H1 (cell line): ENCODE results near the gene TRIM7. TPM values are rescaled to one million over a fixed set of nuclear protein-coding genes. Genes with fewer than 3 reads are reported as not detected.

Experiments
- CTCF ChIA-PET: fragments of 300-600 bp; sonication (Branson Sonifier 250); formaldehyde crosslinking; loops from one replicate; lab custom pipeline; 2021; ENCODE audit not compliant: partially characterized antibody; lab: Charles Lee
- POLR2A ChIA-PET: fragments of 300-600 bp; sonication (Branson Sonifier 250); formaldehyde crosslinking; loops from one replicate; lab custom pipeline; 2021; ENCODE audit warnings: inconsistent platforms; ENCODE audit not compliant: partially characterized antibody; lab: Charles Lee
- DNase-seq, 2 experiments: peaks; one replicate each; pipeline versions ENCODE4 v3.0.0 to v3.0.0-alpha.2; 2010 to 2022; ENCODE audit warnings: low spot score in 2 of 2, low read depth in 1 of 2, mixed read lengths in 1 of 2
- FAIRE-seq: peaks from 2 replicates; lab custom pipeline; 2011; peaks lifted over from hg19 to GRCh38; lab: Jason Lieb, UNC
- H2AFZ ChIP-seq: 2 replicates; pipeline ENCODE4 v1.8.1; 2012; ENCODE audit warnings: low read length, inconsistent platforms
- H2AK5ac ChIP-seq: 2 replicates; pipeline ENCODE4 v1.6.1; 2013; ENCODE audit warnings: low read depth, low read length
- H2BK120ac ChIP-seq: replicated peaks from 2 replicates; pipeline ENCODE3; 2013; ENCODE audit warnings: low read depth, low read length, inconsistent platforms
- H2BK12ac ChIP-seq: 2 replicates; pipeline ENCODE4 v1.6.1; 2013; ENCODE audit warnings: low read depth, low read length
- H2BK15ac ChIP-seq: 2 replicates; pipeline ENCODE4 v1.6.1; 2013; ENCODE audit warnings: low read length
- H2BK20ac ChIP-seq: 2 replicates; pipeline ENCODE4 v1.6.1; 2013; ENCODE audit warnings: low read length
- H2BK5ac ChIP-seq: 2 replicates; pipeline ENCODE4 v1.6.1; 2013; ENCODE audit warnings: low read depth, low read length
- H3K14ac ChIP-seq: 2 replicates; pipeline ENCODE4 v1.6.1; 2013; ENCODE audit warnings: inconsistent platforms; ENCODE audit not compliant: insufficient read length
- H3K18ac ChIP-seq: 2 replicates; pipeline ENCODE4 v1.6.1; 2013; ENCODE audit warnings: low read length; ENCODE audit errors: extremely low read depth
- H3K23ac ChIP-seq: 2 replicates; pipeline ENCODE4 v1.6.1; 2013; ENCODE audit warnings: inconsistent platforms; ENCODE audit not compliant: insufficient read length
- H3K23me2 ChIP-seq: 2 replicates; pipeline ENCODE4 v1.6.1; 2013; ENCODE audit warnings: low read depth, low read length
- H3K27ac ChIP-seq: 2 replicates; pipeline ENCODE4 v1.6.1; 2011; ENCODE audit warnings: low read depth, low read length, inconsistent platforms
- H3K27me3 ChIP-seq, 4 experiments: replicated peaks in 1 of 4; 1 replicate in 1 of 4; 2 replicates in 3 of 4; pipeline versions ENCODE4 v1.6.1 to v1.8.1; 2011 to 2013; ENCODE audit warnings: low read length in 3 of 4, mild to moderate bottlenecking in 3 of 4, inconsistent platforms in 2 of 4, mixed read lengths in 2 of 4, moderate library complexity in 1 of 4; ENCODE audit not compliant: control insufficient read depth in 3 of 4, insufficient read depth in 3 of 4; ENCODE audit errors: extremely low read depth in 1 of 4
- H3K36me3 ChIP-seq, 4 experiments: 2 replicates each; pipeline versions ENCODE4 v1.6.1 to v1.8.1; 2011 to 2013; ENCODE audit warnings: mild to moderate bottlenecking in 4 of 4, low read length in 3 of 4, moderate library complexity in 2 of 4, control low read depth in 1 of 4, inconsistent platforms in 1 of 4; ENCODE audit not compliant: insufficient read depth in 4 of 4, control insufficient read depth in 2 of 4
- H3K4ac ChIP-seq: replicated peaks from 2 replicates; pipeline ENCODE3; 2013; ENCODE audit warnings: low read length, low read depth, mixed read lengths, inconsistent platforms; ENCODE audit not compliant: insufficient read length
- H3K4me1 ChIP-seq, 4 experiments: replicated peaks in 1 of 4; 1 replicate in 1 of 4; 2 replicates in 3 of 4; pipeline versions ENCODE4 v1.6.1 to v1.8.1; 2011 to 2013; ENCODE audit warnings: low read length in 3 of 4, inconsistent platforms in 2 of 4, mixed read lengths in 1 of 4; ENCODE audit not compliant: insufficient read depth in 4 of 4, control insufficient read depth in 3 of 4
- H3K4me2 ChIP-seq, 2 experiments: 2 replicates each; pipeline versions ENCODE4 v1.6.1 to v1.8.1; 2011 to 2013; ENCODE audit warnings: low read depth in 2 of 2, low read length in 2 of 2, control low read depth in 1 of 2, inconsistent platforms in 1 of 2, mild to moderate bottlenecking in 1 of 2; ENCODE audit not compliant: insufficient read depth in 1 of 2
- H3K4me3 ChIP-seq, 4 experiments: fragments of 200-600, 300-600 bp in 1 of 4; sonication (generic), shearing (Covaris generic), sonication (Bioruptor Twin) in 1 of 4; 2 replicates each; pipeline versions ENCODE4 v1.5.1 to v1.8.1; 2011 to 2016; ENCODE audit warnings: low read length in 4 of 4, low read depth in 3 of 4, control low read depth in 2 of 4, inconsistent platforms in 2 of 4, mild to moderate bottlenecking in 2 of 4, mixed read lengths in 1 of 4, moderate library complexity in 1 of 4; ENCODE audit not compliant: insufficient read depth in 2 of 4; ENCODE audit errors: extremely low read depth in 1 of 4
- H3K56ac ChIP-seq: replicated peaks from 2 replicates; pipeline ENCODE3; 2013; ENCODE audit warnings: low read depth, mild to moderate bottlenecking, mixed read lengths, low read length, inconsistent platforms; ENCODE audit not compliant: insufficient read length
- H3K79me1 ChIP-seq: 2 replicates; pipeline ENCODE4 v1.6.1; 2013; ENCODE audit warnings: low read depth, low read length, control low read depth
- H3K79me2 ChIP-seq, 2 experiments: 2 replicates each; pipeline versions ENCODE4 v1.6.1 to v1.8.1; 2012 to 2013; ENCODE audit warnings: low read length in 2 of 2, mild to moderate bottlenecking in 2 of 2, inconsistent platforms in 1 of 2; ENCODE audit not compliant: insufficient read depth in 2 of 2, control insufficient read depth in 1 of 2
- H3K9ac ChIP-seq, 4 experiments: replicated peaks in 1 of 4; 1 replicate in 1 of 4; 2 replicates in 3 of 4; pipeline versions ENCODE4 v1.6.1 to v1.8.1; 2011 to 2013; ENCODE audit warnings: low read depth in 3 of 4, low read length in 3 of 4, control low read depth in 2 of 4, mild to moderate bottlenecking in 2 of 4, moderate library complexity in 2 of 4, inconsistent platforms in 1 of 4; ENCODE audit errors: extremely low read depth in 1 of 4
- H3K9me3 ChIP-seq, 2 experiments: 2 replicates each; pipeline versions ENCODE4 v1.6.1 to v1.8.1; 2012 to 2013; ENCODE audit warnings: mild to moderate bottlenecking in 2 of 2, moderate library complexity in 2 of 2, control low read depth in 1 of 2, inconsistent platforms in 1 of 2, low read depth in 1 of 2, low read length in 1 of 2, mixed read lengths in 1 of 2; ENCODE audit not compliant: insufficient read depth in 2 of 2
- H4K20me1 ChIP-seq, 2 experiments: replicated peaks in 1 of 2; 2 replicates each; pipeline versions ENCODE3 to v1.8.1; 2011 to 2013; ENCODE audit warnings: inconsistent platforms in 2 of 2, low read length in 2 of 2, mild to moderate bottlenecking in 1 of 2; ENCODE audit not compliant: insufficient read depth in 2 of 2, control insufficient read depth in 1 of 2
- H4K5ac ChIP-seq: 2 replicates; pipeline ENCODE4 v1.6.1; 2013; ENCODE audit warnings: low read length, low read depth, mixed read lengths, inconsistent platforms; ENCODE audit not compliant: insufficient read length
- H4K8ac ChIP-seq: 2 replicates; pipeline ENCODE4 v1.8.0; 2013; ENCODE audit warnings: mild to moderate bottlenecking, moderate library complexity, low read length, inconsistent platforms; ENCODE audit not compliant: insufficient read depth; ENCODE audit errors: extremely low read depth
- H4K91ac ChIP-seq: replicated peaks from 2 replicates; pipeline ENCODE3; 2013; ENCODE audit warnings: low read length, mixed read lengths, inconsistent platforms; ENCODE audit not compliant: insufficient read length
- CTCF ChIP-seq, 3 experiments: IDR thresholded peaks; 1 replicate in 2 of 3; 2 replicates in 1 of 3; pipeline versions ENCODE4 v1.5.1 to v1.6.1; 2011; ENCODE audit warnings: low read length in 3 of 3, mild to moderate bottlenecking in 3 of 3, inconsistent platforms in 2 of 3, low read depth in 1 of 3, moderate library complexity in 1 of 3; ENCODE audit not compliant: insufficient read depth in 1 of 3; ENCODE audit errors: control extremely low read depth in 1 of 3
- E2F6 ChIP-seq: IDR thresholded peaks from 2 replicates; pipeline ENCODE4 v1.6.1; 2012; ENCODE audit warnings: inconsistent platforms
- POU5F1 ChIP-seq: IDR thresholded peaks from 2 replicates; pipeline ENCODE4 v1.6.1; 2011; ENCODE audit warnings: low read depth, mild to moderate bottlenecking, low read length, moderate library complexity
- RAD21 ChIP-seq, 2 experiments: IDR thresholded peaks in 1 of 2; conservative IDR thresholded peaks in 1 of 2; 2 replicates each; pipeline ENCODE4 v1.6.1; 2011; ENCODE audit warnings: low read depth in 2 of 2, low read length in 2 of 2, improper control_type of control experiment in 1 of 2, inconsistent platforms in 1 of 2, mild to moderate bottlenecking in 1 of 2, moderate library complexity in 1 of 2
- SIX5 ChIP-seq: IDR thresholded peaks from 2 replicates; pipeline ENCODE4 v1.6.1; 2011; ENCODE audit warnings: mild to moderate bottlenecking, low read depth, low read length
- WGBS, 2 experiments: shearing (Covaris generic) in 1 of 2; methylation state at CpG; one replicate each; pipeline versions ENCODE4 v1.1.6 to v1.1.7; 2013 to 2015; ENCODE audit warnings: low lambda C conversion rate in 2 of 2, mixed read lengths in 2 of 2, inconsistent platforms in 1 of 2, low coverage in 1 of 2, missing lambda C conversion rate in 1 of 2; ENCODE audit not compliant: insufficient replicate concordance in 2 of 2, insufficient coverage in 1 of 2, insufficient read length in 1 of 2; ENCODE audit errors: extremely low coverage in 1 of 2, missing lambda C conversion rate in 1 of 2; 5-methylcytosine and 5-hydroxymethylcytosine counted together
- polyA plus RNA-seq, 7 experiments: library from polyadenylated mRNA; depleted of rRNA in 3 of 7; stranded (reverse) in 5 of 7; unstranded in 2 of 7; fragments of >200 nt in 5 of 7; fragments of 200-250 nt in 2 of 7; gene quantifications; 1 replicate in 5 of 7; 2 replicates in 1 of 7; 4 replicates in 1 of 7; pipeline versions ENCODE4 v1.2.1 to v1.2.3, GENCODE V29; 2011 to 2013; ENCODE audit warnings: missing spikeins in 2 of 7, mixed read lengths in 2 of 7
- total RNA-seq: library from RNA; stranded (reverse); fragmentation: NEBNext Ultra II Directional; extraction: Animal tissue kit (Norgen Biotek cat#: 25700); gene quantifications from 2 replicates; pipeline ENCODE4 v1.2.1, GENCODE V29; 2021

TRIM7 gene
- total and polyA plus RNA-seq, 2 of the 8 experiments (the other 6 are each of a cell fraction or from before 2014, with no cell fraction given): 0.36 to 0.47 TPM

- CTCF ChIA-PET: interaction anchor here (1.2 to 12.3 kb wide), 5 partner anchors 10 to 87 kb away, joined by 3 to 197 read pairs (median 9); partner anchors contain the start of gene TRIM7
- H2BK5ac ChIP-seq: no peak overlapping the region
- H3K79me1 ChIP-seq: no peaks in the 10 kb centered on the region
- H3K27me3 ChIP-seq: peaks cover 13 to 36% (median 22%) of the 10 kb centered on the region in 4 experiments
- H2BK15ac ChIP-seq: no peak overlapping the region
- no peak overlapping the region for H3K27ac ChIP-seq
- H2AFZ ChIP-seq: no peak overlapping the region
- no peak overlapping the region for H3K4me2 ChIP-seq
- no peak overlapping the region for H2BK20ac ChIP-seq
- H3K56ac ChIP-seq: no peak overlapping the region
- DNase-seq: no peak
- POLR2A ChIA-PET: interaction anchor here (0.8 to 11.9 kb wide), 7 partner anchors 10 to 52 kb away, joined by 3 to 90 read pairs (median 4); partner anchors contain the start of genes RACK1 and TRIM7
- peaks cover 3 to 4% of the 10 kb centered on the region in 2 experiments for H4K20me1 ChIP-seq
- no peak overlapping the region for H3K9ac ChIP-seq
- H3K14ac ChIP-seq: no peak overlapping the region
- no peak overlapping the region for H3K18ac ChIP-seq
- H2AK5ac ChIP-seq: no peak overlapping the region
- TF ChIP-seq SIX5: no peak
- TF ChIP-seq E2F6: peak; percentile 61; the same call in 1 of the 2 replicates
- TF ChIP-seq POU5F1: no peak
- TF ChIP-seq CTCF (IDR thresholded peaks at IDR 0.05; ENCODE audit: control extremely low read depth in 1 of 3, insufficient read depth in 1 of 3, low read depth in 1 of 3, low read length in 3 of 3): peak in 2 of 3 experiments; percentile 30 to 31; a peak in 3 of 4 replicates
- peak in 1 of 2 experiments; percentile 24; a peak in 1 of 4 replicates for TF ChIP-seq RAD21 (IDR thresholded peaks at IDR 0.05 in 1 of 2, conservative IDR thresholded peaks at IDR 0.05 in 1 of 2; ENCODE audit: low read depth in 2 of 2, low read length in 2 of 2)
- FAIRE-seq: no peak
- H3K4ac ChIP-seq: no peak overlapping the region
- no peak overlapping the region for H4K8ac ChIP-seq
- no peak overlapping the region for H3K23ac ChIP-seq
- H3K4me3 ChIP-seq: no peak overlapping the region
- no peaks in the 10 kb centered on the region for H3K79me2 ChIP-seq
- H3K4me1 ChIP-seq: peaks cover 9 to 25% (median 22%) of the 10 kb centered on the region in 4 experiments
- no peak overlapping the region for H2BK120ac ChIP-seq
- H3K9me3 ChIP-seq: no peaks in the 10 kb centered on the region
- H4K91ac ChIP-seq: no peak overlapping the region
- no peak overlapping the region for H4K5ac ChIP-seq
- H3K36me3 ChIP-seq: no peaks in the 10 kb centered on the region
- WGBS, 2 experiments: 85% methylated on average over 21 of the region's 21 CpGs; no CpG with 5 or more reads in 1 of the 2 experiments
- peak overlapping the region; percentile 9; the same call in 1 of the 2 replicates for H2BK12ac ChIP-seq
- H3K23me2 ChIP-seq: peaks cover 21% of the 10 kb centered on the region
Measured at GRCh38 chr5:181194489-181195248, 10.3 kb downstream of the TRIM7 start.
